Activated CD4-positive, alpha-beta T cell treated with anti-CD3 and anti-CD28 coated beads, Interleukin-2, amount 50 U/mL, for 1 hour (primary cell): Measurements from ENCODE around the gene NGB.

Source experiments
- DNase-seq: peaks from one replicate; pipeline ENCODE4 v3.0.0-alpha.2; 2020

The NGB gene

DNA sequence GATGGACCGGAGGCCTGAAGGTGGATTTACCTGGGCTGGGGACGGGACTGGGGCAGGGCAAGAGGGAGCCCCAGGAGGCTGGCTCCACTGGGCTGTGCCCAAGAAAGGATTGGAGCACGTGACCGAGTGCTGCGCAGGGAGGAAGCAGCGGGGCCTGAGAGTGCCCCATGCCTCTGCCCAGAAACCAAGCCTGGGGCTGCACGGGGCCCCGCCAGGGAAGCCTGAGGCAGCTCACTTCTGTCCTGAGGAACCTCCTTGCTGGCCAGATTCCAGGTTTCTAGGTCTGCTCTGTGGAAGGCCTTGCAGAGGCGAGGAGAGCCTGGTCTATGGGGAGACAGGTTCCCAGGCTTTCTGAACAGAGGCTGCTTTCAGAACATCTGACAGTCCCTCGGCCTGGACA, 10.4 kb downstream of the NGB start:
- DNase-seq = no peak

DNA sequence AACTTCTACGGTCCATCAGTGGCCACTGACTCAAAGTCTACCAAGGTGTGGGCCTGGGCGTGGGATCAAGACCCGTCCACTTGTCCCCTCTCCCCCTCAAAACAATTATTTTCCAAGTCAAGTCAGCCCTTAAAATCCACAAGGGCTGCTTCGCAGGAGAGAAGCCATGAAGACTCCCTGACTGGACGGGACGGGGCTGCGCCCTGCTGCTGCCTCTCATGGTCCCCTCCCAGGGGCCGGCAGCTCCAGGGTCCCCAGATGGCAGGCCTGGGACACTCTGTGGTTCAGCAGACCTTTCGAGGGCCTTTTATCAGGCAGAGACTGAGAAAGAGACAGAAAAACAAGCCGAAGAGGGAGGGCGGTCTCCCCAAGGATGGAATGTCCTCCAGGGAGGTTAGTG, 10.8 kb downstream of the NGB start:
- no peak for DNase-seq

DNA sequence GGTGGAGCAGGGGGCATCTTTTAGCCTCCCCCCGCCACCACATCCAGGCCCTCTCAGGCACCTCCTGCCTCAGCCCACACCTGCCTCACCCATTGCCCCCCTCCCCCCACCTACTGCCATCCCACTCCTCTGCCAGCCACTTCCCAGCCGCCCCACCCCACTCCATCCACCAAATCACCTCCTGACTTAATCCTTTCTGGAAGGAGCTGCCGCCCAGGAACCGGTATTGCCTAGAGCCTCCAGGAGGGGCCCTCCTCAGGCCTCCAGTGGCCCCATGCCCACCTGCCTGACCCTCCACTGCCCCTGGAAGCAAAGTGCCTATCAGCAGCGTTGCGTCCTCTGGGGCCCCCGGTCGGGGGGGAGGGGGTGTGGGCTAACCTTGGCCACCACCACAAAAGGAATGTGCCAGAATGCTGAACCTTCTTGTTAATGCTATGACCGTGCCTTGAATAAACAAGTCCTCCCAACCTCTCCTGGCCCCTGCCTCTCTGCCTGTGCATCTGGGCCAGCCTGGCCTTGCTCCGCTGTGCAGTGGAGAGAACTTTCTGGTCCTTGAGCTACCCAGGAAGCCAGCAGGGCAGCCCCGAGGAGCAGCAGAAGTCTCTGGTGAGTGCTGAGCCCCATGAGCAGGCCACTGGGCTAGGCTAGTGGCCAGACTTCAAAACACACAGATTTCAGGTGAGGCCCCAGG, 11.8 kb downstream of the NGB start:
- no peak for DNase-seq

DNA sequence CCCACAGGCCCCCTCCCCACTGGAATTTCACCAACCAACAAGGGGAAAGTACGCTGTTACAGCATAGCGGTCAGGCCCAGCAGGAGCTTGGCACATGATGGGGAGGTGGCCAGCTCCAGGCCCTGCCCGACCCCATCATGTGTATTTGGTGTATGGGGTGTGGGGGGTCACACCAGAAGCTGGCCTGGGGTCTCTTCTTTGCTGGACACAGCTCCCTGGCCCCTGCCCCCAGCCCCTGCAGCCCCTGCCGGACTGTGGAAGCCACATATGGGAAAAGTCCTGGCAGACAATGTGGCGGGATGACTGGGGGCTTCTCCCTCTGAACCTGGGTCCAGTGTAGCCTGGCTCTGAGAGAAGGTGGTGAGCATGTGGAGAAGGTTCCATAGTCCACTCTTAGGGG, 12.4 kb downstream of the NGB start:
- DNase-seq = no peak

DNA sequence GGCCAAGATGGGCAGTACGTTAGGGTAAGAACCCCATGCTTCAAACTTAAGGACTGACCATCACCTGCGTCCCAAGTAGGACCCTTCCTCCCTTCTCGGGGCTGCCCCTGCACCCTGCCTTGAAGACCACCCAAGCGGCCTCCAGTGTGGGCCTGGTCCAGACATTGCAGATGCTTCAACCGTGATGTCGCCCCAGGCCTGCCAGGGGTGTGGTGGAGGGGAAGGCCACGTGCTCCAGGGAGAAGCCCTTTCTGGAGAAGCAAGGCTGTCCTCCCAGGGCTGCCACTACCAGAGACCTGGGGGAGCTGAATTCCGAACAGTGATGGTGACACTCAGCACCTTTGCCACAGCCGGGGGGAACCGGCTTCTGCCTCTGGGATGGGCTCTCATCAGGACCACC, 13.3 kb downstream of the NGB start:
- DNase-seq = no peak

DNA sequence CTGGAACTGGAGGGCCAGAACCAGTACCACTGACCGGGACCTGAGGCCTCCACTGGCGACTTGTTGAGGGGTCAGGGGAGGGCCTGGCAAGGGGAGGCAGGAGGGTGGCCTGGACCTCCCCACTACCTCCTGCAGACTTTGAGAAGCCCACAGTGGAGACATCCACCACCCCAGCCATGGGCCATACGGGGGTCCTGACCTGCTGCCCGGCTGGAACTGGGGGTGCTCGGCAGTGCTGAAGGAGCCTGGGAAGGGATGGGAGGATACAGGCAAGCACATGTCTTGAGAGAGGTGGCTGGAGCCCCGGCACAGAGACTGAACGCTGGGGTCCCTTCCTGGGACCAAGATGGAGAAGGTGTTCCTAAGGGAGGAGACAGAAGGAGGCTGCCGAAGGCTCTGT, 14.3 kb downstream of the NGB start:
- DNase-seq = no peak

DNA sequence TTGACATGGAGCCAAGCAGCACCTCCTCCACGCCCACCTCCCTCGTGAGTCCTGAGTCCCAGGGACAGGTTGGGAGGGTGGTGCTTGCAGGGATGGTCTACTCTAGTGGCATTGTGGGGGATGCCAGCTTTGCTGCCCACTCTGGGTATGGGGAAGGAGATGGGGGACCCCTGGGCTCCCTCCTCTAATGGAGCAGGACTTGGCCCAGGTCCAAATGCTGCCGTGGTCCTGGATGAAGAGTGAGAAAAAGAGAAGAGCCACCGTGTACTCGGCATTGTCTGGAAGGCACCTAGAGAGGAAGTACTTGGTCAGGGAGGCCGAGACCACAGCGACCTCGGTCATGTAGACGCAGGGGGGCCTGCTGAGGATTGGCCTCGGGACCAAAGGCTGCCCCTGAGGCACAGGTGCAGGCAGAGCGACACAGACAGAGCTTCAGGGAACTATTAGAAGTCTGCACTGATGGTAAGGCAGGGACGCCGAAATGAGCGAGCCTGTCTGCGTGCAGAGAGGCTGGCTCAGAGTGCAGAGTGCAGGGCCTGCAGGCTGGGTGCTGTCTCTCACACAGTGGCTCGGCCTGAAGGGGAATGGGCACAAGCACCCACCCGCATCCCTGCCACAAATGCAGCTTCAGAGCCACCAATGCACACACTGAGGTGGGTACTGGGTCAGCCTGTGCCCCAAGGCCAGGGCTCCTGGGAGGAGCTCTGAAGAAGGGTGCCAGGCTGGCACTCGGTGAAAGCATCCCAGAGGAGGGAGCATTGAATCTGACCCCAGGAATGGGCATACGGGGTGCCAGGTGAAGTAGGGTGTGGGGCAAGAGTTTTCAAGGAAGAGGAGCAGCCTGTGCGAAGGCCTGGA, 17.4 kb downstream of the NGB start:
- DNase-seq = no peak

DNA sequence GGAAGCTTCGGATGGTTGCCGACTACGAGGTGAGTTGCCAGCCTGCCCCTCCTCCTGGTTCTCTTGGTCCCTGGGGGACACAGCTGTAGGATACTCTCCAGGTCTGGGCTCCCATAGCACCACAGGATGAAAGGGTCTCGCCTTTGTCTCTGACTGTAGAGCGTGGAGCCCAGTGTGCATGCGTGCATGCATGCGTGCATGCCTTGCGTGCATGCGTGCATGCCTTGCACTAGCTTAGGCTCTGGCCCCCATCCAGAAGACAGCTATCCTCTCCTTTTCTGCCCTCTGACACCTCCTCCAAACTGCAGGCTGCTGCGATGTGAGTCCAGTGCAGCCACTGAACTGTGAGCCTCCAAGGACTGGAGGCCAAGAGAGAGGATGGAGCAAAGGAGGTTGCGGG, 19.1 kb downstream of the NGB start:
- DNase-seq = no peak

DNA sequence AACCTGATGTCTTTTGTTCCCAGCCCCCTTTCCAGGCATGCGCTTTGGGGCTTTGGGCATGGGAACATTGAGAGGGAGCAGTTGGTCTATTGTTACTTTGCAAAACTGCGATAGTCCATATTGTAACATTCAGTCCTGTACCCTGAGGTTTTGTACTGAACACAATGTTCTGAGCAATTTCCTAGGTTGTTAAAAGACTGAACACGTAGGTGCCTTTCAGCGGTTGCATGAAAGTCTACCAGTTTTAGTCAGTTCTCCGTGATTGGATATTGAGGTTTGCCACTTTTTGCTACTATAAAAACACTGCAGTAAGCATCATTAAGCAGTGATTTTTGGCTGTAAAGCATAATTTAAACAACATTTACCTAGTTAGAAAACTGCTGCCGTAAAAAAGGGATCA, 20.1 kb downstream of the NGB start:
- no peak for DNase-seq

DNA sequence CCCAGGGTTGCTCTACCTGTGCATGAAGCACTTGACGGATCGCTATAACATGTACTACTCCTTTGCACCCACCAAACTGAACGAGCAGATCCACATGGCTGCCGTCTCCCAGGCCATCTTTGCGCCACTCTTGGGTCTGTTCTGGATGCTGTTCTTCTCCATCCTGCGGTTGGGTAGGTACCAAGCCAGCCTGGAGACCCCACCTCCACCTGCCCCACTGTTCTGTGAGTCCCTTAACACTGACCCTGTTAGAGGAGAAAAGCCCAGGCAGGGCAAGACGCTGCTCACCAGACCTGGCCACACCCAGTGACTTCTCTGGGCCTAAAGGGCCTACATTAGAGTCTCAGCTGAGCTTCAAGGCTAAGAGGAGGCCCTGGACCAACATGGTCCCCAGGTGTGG, 21.7 kb downstream of the NGB start:
- DNase-seq = no peak

DNA sequence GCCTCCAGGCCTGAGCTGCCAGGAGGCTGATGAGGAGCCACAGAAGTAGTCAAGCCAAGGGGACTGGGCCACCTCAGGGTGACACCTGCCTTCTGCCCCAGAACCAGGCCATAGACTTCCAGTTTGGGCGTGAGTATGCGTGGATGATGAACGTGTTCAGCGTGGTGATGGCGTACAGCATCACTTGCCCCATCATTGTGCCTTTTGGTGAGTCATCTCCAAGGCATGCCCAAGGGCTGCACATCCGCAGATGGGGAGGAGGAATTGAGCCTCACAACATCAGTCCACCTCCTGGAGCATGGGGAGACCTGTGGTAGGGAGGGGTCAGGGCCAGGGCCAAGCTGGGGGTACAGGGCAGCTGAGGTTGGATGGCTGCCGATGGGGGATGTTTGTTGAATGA, 22.3 kb downstream of the NGB start:
- DNase-seq = no peak

DNA sequence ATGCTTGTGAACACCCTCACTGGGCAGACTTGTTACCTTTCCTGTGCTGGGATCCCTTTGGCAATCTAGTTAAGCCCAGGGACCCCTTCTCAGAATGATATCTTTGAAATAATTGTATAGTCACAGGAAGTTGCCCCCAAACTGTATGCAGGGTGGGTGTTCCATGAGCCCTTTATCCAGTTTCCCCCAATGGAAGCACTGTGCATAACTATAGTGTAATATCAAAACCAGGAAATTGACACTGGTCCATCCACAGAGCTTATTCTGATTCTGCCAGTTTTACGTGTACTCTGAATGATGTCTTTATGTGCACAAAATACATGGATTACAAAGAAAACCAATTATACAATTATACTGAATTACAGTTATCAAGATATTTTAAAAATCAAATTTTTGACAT, 24.2 kb downstream of the NGB start:
- no peak for DNase-seq

DNA sequence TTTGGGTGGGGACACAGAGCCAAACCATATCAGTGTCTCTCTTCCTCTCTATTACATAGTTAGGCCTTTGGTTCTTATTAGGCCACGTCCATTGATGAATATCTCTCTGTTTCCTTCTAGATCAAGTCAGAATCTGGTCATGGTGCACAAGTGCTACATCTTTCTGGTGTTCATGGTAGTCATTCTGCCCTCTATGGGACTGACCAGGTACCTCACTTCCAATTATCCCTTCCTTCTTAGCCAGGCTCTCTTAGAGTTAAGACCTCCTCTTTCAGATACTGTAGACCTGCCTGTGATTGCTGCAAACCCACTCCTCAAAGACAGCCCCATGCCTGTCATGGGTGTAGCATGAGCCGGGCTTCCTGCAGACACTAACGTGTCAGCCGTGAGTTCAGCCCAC, 25.2 kb downstream of the NGB start:
- no peak for DNase-seq

DNA sequence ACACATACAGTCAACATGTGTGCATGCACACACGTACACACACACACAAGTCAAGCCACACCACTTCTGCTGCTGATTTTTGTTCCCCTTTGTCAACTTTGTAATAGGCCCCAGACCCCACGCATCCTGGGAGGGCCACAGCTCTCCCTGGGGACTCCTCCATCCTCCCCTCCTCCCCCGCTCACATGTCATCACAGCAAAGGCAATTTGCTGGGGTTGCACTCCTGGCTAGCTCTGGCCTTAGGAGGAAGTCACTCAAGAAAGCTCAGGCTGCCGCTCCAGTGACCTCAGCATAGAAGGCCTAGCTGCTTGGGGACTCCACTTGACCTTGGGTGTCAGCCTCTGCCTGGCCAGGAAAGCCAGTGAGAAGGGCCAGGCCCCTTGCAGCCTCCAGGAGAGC, 27.2 kb downstream of the NGB start:
- no peak for DNase-seq

DNA sequence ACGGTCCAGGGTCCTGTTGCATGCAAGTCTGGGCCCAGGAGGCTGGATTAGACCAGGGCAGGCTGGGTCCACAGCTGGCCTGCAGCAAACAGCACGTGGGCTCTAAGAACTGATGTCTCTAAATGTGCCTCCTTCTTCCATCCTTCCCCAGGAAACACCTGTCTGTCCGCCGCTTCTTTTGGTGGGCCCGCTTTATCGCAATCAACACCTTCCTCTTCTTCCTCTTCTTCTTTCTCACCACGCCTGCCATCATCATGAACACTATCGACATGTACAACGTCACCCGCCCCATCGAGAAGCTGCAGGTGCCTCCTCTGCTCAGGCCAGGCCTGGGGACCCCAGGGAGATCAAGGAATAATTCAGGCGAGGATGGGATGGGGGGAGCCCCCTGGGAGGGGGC, 28.3 kb downstream of the NGB start:
- no peak for DNase-seq

DNA sequence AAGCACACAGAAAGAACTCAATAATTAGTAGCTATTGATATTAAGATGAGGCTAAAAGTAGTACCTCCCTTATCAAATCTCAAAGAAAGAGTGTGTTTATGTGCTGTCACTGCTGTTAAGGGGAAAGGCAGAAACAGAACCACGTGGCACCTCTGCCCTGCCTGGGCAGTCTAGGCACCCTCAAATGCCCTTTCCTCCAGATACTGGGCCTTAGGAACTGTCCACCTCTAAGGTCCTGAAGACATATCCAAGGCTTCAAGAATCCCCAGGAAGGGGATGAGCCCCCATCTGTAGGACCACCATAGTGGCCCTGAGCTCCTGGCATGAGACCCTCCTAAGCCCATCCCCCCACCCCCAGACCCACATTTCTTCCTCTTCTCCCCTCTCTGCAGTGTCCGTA, 29.1 kb downstream of the NGB start:
- DNase-seq = no peak

DNA sequence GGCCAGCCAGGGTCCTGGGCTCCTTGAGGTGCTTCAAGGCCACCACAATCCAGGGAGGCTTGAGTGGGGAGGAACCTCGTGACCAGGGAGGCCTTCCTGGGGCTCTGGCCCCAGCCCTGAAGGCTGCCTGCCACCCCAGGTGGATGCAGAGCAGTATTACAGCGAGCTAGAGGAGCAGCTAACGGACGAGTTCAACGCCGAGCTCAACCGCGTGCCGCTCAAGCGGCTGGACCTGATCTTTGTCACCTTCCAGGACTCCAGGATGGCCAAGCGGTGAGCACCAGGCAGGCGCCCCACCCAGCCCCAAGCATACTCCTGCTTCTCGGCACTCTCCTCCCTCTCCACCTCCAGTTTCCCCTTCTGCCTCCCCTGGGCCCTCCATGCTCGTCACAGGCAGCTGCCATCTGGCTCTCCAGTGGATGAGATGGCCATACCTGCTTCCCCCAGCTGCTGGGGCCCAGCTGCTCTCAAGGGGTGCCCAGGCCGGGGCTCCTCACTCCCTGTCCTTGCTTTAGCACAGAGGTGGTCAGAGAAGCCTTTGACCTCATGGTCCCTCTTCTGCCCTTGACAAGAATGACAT, 30.6 kb downstream of the NGB start:
- DNase-seq = no peak

DNA sequence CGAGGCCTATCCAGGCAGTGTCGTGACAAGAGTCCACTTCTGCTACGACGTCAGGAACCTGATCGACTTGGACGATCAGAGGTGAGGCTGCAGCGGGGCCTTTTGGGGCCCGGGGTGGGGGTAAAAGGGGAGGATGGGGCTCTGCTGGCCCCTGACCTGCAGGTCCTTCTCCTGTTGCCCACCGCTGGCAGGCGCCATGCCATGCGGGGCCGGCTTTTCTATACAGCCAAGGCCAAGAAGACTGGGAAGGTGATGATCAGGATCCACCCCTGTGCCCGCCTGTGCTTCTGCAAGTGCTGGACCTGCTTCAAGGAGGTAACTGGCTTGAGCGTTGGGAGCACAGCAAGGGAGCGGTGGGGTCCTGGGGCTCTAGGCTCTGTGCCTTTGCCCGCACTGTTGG, 31.6 kb downstream of the NGB start:
- DNase-seq = no peak

DNA sequence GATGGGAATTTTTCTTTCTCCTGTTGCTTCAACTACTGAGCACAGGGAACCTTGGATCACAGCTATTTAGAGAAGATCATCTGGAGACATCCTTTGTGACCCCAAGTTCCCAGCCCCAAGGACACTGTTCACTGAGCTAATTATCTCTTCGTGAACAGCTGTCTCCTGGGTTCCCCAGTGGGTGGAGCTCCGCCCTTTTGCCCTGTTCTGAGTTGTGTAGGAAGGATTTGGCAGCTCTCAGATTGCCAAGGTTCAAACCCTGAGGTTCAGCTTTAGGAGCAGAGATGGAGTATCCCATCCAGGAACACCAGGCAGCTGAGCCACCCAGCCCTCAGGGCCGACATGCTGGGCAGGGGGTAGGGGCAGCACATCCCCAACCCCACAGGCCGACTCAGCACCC, 32.0 kb downstream of the NGB start:
- no peak for DNase-seq

DNA sequence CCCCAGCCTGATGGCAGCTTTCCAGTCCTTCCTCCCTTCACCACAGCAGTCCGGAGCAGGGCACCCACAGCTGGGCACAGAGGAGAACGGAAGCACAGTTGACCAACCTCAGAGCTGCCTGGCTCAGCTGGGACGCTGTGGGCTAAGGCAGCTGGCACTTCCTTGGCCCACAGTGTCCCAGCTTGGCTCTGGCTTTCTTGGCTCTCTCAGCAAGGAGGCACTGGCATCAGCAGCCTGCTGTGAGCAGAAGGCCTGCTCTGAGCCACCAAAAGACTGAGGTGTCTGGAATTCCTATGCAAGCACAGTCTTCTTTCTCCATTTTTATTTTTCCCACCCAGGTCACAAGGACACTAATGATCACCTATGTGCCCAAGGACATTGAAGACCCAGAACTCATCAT, 32.6 kb downstream of the NGB start:
- no peak for DNase-seq

DNA sequence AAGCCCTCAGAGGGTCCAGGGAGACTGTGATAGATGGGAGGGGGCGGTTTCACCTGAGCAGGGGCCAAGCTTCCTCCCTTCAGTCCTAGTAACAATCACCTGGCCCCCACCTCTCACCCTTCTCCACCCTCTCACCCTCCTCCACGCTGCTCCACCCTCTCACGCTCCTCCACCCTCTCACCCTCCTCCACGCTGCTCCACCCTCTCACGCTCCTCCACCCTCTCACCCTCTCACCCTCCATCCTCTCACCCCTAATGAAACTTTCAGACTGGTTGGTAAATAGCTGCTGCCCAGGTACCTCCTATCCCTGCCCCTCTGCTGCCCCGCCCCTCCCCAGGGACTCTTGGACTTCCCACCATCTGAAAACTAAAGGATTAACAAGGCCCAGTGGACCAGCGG, 34.2 kb downstream of the NGB start:
- DNase-seq = no peak

DNA sequence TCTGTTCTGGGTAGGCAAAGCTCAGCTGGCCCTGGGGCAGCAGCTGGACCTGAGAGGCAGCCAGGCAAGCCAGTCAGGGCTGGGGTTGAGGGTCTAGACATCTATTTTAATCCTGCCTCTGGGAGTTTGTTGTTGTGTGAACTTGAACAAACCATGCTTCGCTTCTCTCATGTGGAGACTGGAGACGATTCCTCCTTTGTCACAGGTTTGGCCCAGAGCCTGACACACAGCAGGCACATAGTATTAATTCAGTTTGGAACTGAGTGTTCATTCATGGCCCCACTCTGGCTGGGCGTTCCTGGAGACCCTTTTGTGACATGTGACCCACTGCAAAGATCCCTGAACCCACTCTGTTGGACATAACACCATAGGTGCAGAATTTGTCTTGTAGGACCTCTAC, 39.3 kb downstream of the NGB start:
- DNase-seq = no peak

DNA sequence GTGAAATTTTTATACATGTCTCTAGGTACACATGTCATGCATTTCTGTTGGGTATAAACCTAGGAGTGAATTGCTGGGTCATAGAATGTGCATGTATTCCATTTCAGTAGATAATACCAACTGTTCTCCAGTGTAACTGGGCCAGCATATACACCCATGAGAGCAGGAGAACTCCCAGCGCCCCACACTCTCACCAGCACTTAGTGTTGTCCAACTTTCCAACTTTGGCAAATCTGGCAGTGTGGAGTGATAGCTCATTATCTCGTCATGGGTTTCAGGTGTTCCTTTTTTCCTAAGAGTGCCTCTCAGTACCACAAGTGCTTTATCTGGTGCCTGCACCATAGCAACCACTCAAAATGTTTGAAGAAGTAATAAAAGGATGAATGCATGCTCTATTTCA, 40.1 kb downstream of the NGB start:
- DNase-seq = no peak

DNA sequence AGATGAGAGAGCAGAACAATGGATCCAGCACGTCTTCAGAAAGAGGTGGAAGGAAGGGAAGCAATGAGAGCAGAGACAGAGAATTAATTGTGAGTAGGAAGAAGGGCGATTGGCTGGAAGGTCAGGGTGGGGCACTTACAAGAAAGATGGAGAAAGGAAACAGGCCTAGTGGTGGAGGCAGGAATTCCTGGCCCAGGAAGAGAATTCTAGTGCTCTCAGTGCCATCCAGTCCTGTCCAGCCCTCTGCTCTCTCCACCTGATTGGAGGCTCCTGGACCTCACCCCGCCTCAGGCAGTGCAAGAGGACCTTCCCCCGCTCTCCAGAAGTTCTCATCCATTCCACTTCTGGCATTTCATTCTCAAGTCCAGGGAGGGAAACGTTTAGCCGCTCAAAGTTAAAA, 43.0 kb downstream of the NGB start:
- no peak for DNase-seq
